DOHH2 (cell line): Measurements from ENCODE around the gene DPYSL5.

ENCODE experiments used
- H3F3A ChIP-seq: fragments of 200-600 bp; sonication (generic), shearing (Covaris generic); 2 replicates; pipeline ENCODE4 v1.6.0; 2016; ENCODE audit warnings: antibody characterized with exemption, mild to moderate bottlenecking; ENCODE audit not compliant: control insufficient read depth, insufficient read depth
- H3K27ac ChIP-seq: fragments of 200-600 bp; sonication (generic); 2 replicates; pipeline ENCODE4 v1.5.1; 2014; ENCODE audit warnings: low read depth, mild to moderate bottlenecking, low read length, moderate library complexity
- H3K27me3 ChIP-seq: fragments of 200-600 bp; sonication (generic); 2 replicates; pipeline ENCODE4 v1.6.1; 2014; ENCODE audit warnings: mild to moderate bottlenecking, low read length, mixed read lengths; ENCODE audit not compliant: control insufficient read depth
- H3K36me3 ChIP-seq: fragments of 200-600 bp; sonication (generic); 2 replicates; pipeline ENCODE4 v1.6.1; 2014; ENCODE audit warnings: mild to moderate bottlenecking, low read length, moderate library complexity, mixed read lengths; ENCODE audit not compliant: control insufficient read depth
- H3K4me1 ChIP-seq: fragments of 200-600 bp; sonication (generic); 2 replicates; pipeline ENCODE4 v1.6.1; 2014; ENCODE audit warnings: mild to moderate bottlenecking, low read length, mixed read lengths; ENCODE audit not compliant: control insufficient read depth
- H3K4me2 ChIP-seq: fragments of 200-600 bp; sonication (generic); 2 replicates; pipeline ENCODE4 v1.6.0; 2014; ENCODE audit warnings: mild to moderate bottlenecking, low read length, moderate library complexity
- H3K4me3 ChIP-seq: fragments of 200-600 bp; sonication (generic); 2 replicates; pipeline ENCODE4 v1.5.1; 2014; ENCODE audit warnings: mild to moderate bottlenecking, low read length, mixed read lengths
- H3K79me2 ChIP-seq: fragments of 200-600 bp; sonication (generic); 2 replicates; pipeline ENCODE4 v1.6.1; 2014; ENCODE audit warnings: mild to moderate bottlenecking, low read length, mixed read lengths; ENCODE audit not compliant: control insufficient read depth
- H3K9me2 ChIP-seq: fragments of 200-600 bp; sonication (generic); replicated peaks from 2 replicates; pipeline ENCODE4 v1.6.1; 2014; ENCODE audit warnings: mild to moderate bottlenecking, low read length, mixed read lengths; ENCODE audit not compliant: control insufficient read depth
- H3K9me3 ChIP-seq: fragments of 200-600 bp; sonication (generic); 2 replicates; pipeline ENCODE4 v1.6.1; 2014; ENCODE audit warnings: antibody characterized with exemption, low read length, mixed read lengths; ENCODE audit not compliant: control insufficient read depth, insufficient read depth
- H4K20me1 ChIP-seq: fragments of 200-600 bp; sonication (generic); 2 replicates; pipeline ENCODE4 v1.6.0; 2014; ENCODE audit warnings: low read depth, mild to moderate bottlenecking, antibody characterized with exemption, low read length, moderate library complexity; ENCODE audit not compliant: control insufficient read depth, insufficient read depth
- CTCF ChIP-seq: fragments of 200-600 bp; sonication (generic); IDR thresholded peaks from one replicate; pipeline ENCODE4 v1.5.1; 2014; ENCODE audit warnings: antibody characterized with exemption, mild to moderate bottlenecking, low read depth, low read length; ENCODE audit not compliant: poor library complexity, severe bottlenecking
- EZH2phosphoT487 ChIP-seq: fragments of 200-600 bp; sonication (generic); IDR thresholded peaks from 2 replicates; pipeline ENCODE4 v1.6.1; 2017; ENCODE audit warnings: borderline replicate concordance, mild to moderate bottlenecking, antibody characterized with exemption, low read length, moderate library complexity, mixed read lengths

DPYSL5 gene

GRCh38 chr2:26864646-26865045 lies 16.7 kb downstream of the DPYSL5 start:
- no peak overlapping the region for H3K27ac ChIP-seq
- no peak for TF ChIP-seq EZH2phosphoT487
- TF ChIP-seq CTCF, result no peak
- H3K4me3 ChIP-seq, result no peak overlapping the region
- H3K4me1 ChIP-seq, result no peaks in the 10 kb centered on the region
- no peaks in the 10 kb centered on the region for H3K9me2 ChIP-seq
- no peaks in the 10 kb centered on the region for H3K9me3 ChIP-seq
- no peaks in the 10 kb centered on the region for H3F3A ChIP-seq
- H4K20me1 ChIP-seq, result no peaks in the 10 kb centered on the region
- peaks cover 7% of the 10 kb centered on the region; the same call in 1 of the 2 replicates for H3K27me3 ChIP-seq
- H3K36me3 ChIP-seq, result no peaks in the 10 kb centered on the region
- H3K4me2 ChIP-seq, result no peak overlapping the region
- no peaks in the 10 kb centered on the region for H3K79me2 ChIP-seq

GRCh38 chr2:26870585-26871095 lies 22.7 kb downstream of the DPYSL5 start:
- Histone ChIP-seq H3K4me3 (no peak overlapping the region), H4K20me1 (no peaks in the 10 kb centered on the region), H3K27ac (no peak overlapping the region), H3K27me3 (peaks cover 11% of the 10 kb centered on the region), H3K9me3 (no peaks in the 10 kb centered on the region), H3K36me3 (no peaks in the 10 kb centered on the region), H3K4me1 (no peaks in the 10 kb centered on the region), H3K79me2 (no peaks in the 10 kb centered on the region), H3K9me2 (no peaks in the 10 kb centered on the region), H3K4me2 (no peak overlapping the region), H3F3A (no peaks in the 10 kb centered on the region)
- no peak for TF ChIP-seq CTCF
- no peak for TF ChIP-seq EZH2phosphoT487

GRCh38 chr2:26873286-26873983 lies 25.5 kb downstream of the DPYSL5 start:
- TF ChIP-seq CTCF, result no peak
- no peak for TF ChIP-seq EZH2phosphoT487
- H3K9me3 ChIP-seq, result no peaks in the 10 kb centered on the region
- no peak overlapping the region for H3K4me2 ChIP-seq
- H4K20me1 ChIP-seq, result no peaks in the 10 kb centered on the region
- no peak overlapping the region for H3K4me3 ChIP-seq
- no peaks in the 10 kb centered on the region for H3K4me1 ChIP-seq
- no peaks in the 10 kb centered on the region for H3K79me2 ChIP-seq
- H3K27me3 ChIP-seq, result peaks cover 11% of the 10 kb centered on the region
- H3K9me2 ChIP-seq, result no peaks in the 10 kb centered on the region
- H3K36me3 ChIP-seq, result no peaks in the 10 kb centered on the region
- no peaks in the 10 kb centered on the region for H3F3A ChIP-seq
- no peak overlapping the region for H3K27ac ChIP-seq
